SK-N-MC (cell line): Measurements from ENCODE around the gene PXN.

ENCODE experiments used
- EZH2 ChIP-seq: fragments of 200-600 bp; sonication (generic); IDR thresholded peaks from one replicate; pipeline ENCODE4 v1.6.1; 2017; ENCODE audit warnings: antibody characterized with exemption
- POLR2AphosphoS5 ChIP-seq: IDR thresholded peaks from 2 replicates; pipeline ENCODE4 v1.6.1; 2012; ENCODE audit warnings: mild to moderate bottlenecking, low read depth, low read length, borderline replicate concordance

DNA sequence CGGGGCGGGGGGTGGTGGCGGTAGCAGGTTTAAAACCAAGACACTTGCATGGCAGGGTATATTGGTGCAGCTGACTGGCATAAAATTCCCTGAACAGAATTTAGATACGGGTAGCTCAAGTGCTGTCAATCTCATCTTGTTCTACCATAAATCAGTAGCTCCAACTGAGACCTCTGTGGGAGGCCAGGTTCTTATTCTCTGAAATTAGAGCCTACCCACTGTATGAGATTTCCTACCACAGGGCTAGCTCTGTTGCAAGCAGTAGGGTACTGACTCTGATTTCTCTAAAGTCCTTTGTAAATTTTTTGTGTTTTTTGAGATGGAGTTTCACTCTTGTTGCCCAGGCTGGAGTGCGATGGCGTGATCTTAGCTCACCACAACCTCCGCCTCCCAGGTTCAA lies 61.4 kb downstream of the PXN start:
- TF ChIP-seq EZH2 = no peak
- no peak for TF ChIP-seq POLR2AphosphoS5
